Right hindlimb (tissue), 1 donor: ENCODE measurements around the gene SMIM28.
"Not testable (repeated sequence)": the region's sequence is repeated elsewhere in the genome, so short reads cannot be mapped to it uniquely, and the experiment has no call there.

Source experiments
- DNase-seq: peaks from one replicate; pipeline ENCODE4 v3.0.0-alpha.2; 2018

Gene SMIM28

DNA sequence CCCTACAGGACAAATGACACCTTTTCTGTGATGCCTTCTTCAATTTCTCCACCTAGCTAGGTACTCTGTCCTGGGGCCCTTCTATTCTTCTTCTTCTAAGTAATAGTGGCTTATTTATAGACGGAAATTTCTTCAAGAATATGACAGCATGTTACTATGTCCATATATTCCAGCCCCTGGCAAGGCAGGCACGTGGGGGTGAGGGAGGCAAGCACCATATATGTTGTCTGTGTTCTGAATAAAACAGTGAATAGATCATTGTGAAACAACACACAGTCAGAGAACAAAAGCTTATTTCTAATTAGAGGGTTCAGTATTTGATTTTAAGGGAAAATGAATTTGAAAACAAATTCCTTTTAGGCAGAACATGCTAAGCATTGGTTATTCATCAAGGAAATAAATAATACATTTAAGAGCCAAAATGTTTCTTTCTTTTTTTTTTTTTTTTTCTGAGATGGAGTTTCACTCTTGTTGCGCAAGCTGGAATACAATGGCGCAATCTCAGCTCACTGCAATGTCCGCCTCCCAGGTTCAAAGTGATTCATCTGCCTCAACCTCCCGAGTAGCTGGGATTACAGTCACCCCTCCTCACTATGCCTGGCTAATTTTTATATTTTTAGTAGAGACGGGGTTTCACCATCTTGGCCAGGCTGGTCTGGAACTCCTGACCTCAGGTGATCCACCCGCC lies 32.5 kb downstream of the SMIM28 start:
- no peak for DNase-seq

DNA sequence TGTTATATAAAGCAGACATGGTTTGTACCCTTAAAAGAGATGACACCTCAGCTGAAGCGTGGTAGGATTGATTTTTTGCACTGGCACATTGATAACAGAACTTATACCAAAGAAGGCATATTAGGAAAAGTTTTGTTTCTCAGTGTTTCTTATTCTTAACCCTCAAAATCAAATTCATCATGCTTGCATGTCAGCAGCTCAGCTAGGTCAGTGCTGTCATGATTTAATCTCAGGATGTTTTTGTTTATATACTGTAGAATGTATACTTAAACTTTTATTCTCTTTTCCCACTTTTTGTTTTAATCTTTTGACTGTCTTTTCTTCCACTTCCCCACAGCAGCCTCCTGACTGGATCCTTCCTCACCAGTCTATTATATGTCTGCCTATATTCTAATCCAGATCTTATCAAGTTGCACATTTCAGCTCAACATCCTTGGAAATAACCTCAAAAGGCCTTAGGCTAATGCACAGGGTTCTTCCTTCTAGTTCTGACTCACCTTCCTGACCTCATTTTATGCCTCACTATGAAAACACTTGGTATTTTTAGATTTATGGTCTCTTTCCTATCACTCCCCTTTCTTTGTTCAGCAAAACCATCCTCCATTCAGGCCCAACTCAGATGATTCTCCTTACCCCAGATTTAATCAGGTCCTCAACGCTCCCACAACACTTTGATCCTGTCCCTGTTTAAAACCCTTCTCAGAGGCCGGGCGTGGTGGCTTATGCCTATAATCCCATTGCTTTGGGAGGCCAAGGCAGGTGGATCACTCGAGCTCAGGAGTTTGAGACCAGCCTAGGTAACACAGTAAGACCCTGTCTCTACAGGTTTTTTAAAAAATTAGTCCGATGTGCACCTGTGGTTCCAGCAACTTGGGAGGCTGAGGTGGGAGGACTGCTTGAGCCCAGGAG lies 33.5 kb downstream of the SMIM28 start:
- no peak for DNase-seq

DNA sequence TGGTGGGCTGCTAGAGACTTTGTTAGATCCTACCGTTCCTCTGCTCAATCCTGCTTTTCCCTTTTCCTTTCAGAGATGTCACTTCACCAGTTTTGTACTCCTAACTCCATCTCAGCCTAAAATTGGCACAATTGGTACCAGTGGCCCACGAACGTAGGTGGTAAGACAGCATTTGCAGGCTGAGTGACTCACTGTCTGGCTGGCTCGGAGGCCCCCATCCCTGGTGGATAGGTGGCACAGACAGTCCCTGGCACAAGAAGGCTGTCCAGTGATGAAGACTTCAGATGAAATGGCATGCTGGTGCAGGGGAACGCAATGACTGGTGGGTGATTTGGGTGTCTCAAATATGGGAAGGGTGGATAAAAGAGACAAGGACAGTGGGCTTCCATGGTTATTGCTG lies 37.4 kb downstream of the SMIM28 start:
- no peak for DNase-seq

DNA sequence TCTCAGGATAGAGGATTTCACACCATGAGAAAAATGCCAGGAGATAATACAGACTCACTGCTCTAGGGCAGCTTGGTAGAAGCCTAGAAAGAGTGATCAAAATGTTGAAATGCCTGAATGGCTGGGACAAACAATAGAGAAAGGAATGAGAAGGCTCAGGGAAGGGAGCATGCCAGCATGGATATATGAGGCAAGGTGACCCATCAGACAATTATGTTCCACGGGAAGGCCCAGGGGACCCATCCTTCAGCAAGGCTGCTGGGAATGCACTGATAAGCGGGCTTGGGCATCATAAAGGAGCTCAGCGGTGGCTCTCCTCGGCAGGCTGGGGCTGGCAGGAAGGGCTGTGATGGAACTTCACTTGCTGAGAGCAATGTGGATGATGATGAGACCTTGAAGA lies 38.5 kb downstream of the SMIM28 start:
- no peak for DNase-seq

DNA sequence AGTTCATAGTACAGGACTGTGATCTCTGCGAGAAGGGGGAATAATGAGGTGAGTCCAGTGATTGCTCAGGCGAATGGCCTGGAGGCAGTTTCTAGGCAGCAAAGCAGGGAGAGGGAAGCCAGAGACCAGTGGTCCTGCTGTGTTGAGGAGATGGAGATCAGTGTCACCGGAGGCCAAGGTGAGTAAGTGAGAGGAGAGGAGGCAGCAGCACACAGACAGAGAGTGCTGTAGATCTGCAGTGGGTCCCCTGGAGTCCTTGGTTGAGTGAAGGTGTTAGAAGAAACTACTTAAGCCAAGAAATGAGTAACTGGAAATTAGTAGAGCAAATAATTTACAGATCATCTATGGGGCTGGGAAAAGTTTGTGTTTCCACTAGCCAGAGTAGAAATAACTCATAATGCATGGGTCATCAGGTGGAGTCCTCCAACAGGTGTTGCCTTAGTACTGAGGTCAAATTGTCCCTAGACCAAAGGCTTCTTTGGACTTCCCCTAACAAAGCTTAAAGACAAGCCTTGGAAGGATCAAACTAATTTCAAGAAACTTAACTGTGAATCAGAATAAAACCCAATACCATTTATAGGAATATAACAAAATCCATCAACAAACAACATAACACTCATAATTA lies 39.9 kb downstream of the SMIM28 start:
- no peak for DNase-seq

DNA sequence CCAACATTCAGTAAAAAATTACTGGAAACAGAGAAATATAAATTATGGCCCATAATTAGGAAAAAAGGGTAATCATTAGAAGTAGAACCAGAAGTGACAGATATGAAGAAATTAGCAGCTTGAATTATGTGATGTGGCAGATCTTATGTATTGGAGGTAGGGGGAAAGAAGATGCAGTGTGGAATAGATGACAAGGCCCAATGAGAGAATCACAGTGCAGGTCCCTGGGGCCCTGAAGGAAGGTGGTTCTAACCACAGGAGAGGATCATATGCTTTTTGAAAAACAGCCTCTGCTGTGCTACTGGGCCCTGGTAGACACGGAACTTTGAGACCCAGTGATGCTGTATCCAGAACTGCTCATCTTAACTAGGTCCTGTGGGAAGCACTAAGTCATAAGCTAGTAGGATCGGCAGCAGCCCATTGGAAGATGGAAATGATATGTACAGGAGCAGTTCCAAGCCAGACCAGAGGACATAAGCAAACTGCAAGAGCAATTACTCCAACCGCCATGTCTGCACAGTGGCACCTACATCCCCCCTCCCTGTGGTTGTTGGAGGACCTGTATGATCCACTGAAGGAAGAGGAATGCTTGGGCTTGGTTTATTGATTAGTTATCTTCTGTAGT lies 40.5 kb downstream of the SMIM28 start:
- DNase-seq = no peak

DNA sequence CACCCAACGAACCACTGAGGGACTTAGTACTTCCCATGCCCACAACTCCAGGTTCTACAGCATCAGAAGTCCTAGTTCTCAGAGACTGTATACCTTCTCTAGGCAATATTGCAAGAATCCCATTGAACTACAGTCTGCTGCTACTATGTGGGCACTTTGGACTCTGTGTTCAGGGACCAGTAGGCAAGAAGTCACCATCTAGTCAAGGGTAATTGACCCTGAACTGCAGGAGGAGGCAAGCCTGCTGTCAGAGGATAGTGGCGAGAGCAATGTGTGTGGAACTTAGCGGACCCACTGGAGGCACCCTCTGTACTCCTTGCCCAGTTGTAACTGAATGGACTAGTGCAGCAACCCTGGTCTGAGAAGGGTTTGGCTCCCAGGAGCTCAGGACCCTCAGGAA lies 42.1 kb downstream of the SMIM28 start:
- DNase-seq = no peak

DNA sequence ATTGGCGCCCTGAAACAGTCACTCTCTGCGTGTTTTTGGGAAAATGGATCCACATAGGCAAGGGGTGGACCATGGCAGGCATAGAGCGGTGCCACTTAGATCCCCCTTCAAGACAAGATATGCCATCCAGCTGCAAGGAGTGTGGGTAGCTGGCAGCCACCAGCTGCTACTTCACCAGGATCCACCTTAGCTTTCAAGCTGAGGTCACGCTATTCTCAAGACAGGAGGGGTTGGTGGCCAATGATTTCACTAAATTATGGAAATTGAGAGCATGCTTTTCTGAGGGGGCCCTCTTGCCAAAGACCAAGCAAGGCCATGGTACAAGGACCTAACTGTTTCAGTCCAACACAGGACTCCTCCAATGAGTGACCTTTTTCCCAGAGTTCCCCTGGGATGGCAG lies 42.7 kb downstream of the SMIM28 start:
- DNase-seq = no peak

GRCh38 chr6:138421089-138421488 lies 43.4 kb downstream of the SMIM28 start:
- DNase-seq = no peak

DNA sequence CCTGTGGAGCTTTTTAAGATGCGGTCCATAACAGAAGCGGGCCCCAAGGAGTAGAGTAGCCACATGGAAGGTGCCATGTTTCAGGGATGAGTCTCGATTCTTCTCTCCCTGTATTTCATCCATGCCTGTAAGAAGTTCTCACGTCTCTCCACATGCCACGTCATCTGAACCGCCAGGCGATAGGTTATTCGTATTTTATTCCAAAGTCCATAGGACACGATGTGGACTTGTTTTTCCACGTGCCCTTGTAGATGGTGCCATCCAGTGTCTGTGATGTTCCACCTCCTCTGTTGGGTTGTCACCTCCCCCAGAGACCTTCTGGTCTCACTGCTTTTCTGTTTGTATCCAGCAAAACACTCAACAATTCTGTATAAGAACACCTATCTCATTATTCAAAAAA lies 43.9 kb downstream of the SMIM28 start:
- no peak for DNase-seq

DNA sequence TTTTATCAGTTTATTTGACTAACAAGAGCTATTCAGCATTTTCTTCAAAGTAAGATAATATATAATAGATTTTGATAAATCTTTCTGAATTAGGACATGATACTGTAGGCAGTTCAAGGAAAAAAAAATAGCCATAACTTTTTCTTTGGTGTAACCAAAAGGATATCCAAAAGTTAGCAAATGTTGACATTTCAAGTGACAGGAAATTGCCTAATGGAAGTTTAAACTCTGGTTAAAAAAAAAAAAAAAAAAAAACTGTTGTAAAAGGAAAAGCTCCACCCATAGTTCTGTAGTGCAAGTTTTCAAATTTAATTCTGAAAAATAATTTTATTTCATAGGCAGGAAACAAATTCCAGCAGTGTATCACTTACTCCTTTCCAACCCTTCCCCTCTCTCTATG lies 45.2 kb downstream of the SMIM28 start:
- no peak for DNase-seq

DNA sequence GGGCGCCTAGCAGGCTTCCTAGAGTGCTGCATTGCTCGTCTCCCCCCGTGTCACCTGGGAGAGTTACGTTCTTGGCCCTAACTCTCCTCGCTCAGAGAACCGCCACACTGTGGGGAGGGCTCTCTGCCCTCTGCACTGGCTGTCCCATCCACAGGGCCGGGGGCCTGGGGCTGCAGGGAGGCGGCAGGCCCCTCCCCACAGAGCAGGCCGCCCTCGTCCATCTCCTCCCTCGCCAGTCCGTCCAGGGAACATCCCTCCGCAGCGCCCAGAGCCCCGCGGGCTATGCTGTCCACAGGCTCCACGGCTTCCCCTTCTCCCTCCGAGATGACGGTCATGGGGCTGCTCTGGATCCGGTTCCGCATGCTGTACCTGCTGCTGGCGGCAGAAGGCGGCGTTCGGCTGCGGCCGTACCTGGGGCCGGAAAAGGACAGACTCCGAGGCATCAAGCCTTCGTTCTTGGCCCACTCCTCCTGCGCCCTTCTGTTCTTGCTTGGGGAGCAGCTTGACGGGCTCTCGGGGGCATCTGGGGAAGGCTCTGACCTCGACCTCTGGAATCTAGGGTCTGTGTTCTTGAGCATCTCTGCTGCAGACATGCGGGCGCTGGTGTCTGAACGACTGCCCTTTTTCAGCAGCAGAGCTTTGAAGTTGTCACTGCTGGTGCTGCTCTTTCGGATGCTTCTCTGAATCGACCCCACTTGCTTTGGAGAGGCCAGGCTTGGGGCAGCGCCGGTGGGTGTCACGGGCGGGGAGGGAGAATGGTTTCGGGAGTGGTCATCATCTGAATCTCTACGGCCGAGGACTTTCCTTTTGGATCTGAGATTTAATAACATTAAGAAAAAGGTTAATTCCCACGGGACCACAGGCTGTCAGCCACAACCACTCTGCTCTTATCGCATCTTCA lies 46.5 kb downstream of the SMIM28 start:
- DNase-seq = no peak

DNA sequence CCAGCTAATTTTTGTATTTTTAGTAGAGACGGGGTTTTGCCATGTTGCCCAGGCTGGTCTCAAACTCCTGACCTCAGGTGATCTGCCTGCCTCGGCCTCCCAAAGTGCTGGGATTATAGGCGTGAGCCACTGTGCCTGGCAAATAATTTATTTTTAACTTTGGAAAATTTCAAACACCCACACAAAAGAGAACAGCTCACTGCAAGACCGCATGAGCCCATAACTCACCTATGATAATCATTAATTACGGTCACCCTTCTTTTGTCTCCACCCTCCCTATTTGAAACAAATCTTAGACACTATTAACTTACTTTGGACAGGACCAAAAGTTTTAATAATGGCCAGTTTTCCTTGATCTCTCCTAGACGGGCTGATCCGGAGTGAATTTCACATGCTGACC lies 47.6 kb downstream of the SMIM28 start:
- DNase-seq = not testable (repeated sequence)

DNA sequence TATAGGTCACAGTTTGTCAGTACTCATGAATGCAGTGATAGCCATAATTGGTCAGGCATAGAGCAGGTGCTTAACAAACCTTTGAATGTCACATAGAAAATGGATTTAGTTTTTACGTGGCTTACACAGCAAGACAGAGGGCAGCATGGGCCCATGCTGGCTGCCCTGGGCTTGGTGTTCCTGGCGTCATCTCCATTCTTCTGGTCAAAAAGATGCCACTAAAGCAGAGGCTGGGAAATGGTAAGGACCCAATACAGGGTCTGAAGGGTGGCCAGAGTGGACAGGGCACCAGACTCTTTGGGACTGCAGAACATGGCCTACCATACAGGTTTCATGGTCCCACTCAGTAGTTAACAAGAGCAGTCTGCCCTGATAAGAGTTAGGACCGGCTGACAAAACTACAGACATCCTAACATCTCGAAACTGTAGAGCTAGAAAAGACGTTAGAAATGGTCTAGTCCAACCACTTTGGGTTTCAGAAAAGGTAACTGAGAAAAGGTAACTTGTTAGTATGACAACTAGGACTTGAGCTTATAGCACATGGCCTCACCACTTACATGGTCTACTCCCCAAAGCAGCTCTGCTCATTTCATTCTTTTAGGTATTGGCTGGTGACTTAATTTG lies 48.9 kb downstream of the SMIM28 start:
- DNase-seq = no peak

- DNase-seq = no peak
Measured at GRCh38 chr6:138427701-138428100, 50.0 kb downstream of the SMIM28 start.

DNA sequence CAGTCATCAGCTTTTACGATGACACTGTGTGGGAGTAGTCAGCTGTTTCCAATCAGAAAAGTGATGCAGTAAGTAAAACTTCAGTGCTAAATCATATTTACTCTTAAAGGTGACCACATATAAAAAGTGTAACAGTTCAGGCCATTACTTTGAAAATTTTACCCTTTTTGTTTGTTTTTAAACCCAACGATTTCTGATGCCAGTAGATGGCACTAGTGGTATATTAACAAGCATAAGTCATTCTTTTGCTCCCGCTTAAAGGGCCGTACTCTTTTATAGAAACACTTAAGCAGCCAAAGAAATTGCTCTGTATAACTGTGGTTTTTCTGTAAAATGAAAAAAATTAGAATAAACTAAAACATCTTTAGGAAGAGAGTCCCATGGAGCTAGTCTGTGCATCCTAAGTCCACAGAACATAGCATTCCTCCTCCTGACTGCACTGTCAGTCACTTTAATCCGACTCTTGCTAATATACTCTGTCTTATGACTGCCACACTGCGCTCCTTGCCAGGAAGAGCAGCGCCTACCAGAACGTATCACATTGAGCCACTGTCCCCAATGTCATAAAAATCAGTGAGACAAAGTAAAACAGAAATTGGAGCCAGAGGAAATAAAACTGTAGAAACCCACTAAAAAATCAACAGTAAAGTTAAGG lies 51.4 kb downstream of the SMIM28 start:
- DNase-seq = no peak

DNA sequence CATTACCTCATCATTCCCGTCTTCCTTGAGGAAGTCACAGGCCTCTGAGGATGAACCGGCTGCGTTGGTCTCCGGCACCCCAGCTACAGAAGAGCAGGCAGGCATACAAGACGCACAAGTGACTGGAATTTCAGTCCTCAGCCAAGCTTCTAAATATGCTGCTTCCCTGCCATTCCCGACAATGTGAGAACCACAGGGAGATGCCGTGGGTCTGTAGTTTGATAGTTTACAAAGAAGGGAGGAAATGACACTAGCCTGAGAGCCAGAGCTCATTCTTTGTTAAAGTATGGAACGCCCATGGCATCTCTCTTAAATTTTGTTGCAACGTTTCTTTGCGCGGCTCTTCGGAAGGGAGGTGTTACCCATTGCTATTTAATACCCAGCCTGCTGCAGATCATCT lies 52.1 kb downstream of the SMIM28 start:
- DNase-seq = no peak

GRCh38 chr6:138430361-138431145 lies 52.8 kb downstream of the SMIM28 start:
- no peak for DNase-seq

- DNase-seq = no peak
Measured at GRCh38 chr6:138431256-138432062, 53.8 kb downstream of the SMIM28 start.

DNA sequence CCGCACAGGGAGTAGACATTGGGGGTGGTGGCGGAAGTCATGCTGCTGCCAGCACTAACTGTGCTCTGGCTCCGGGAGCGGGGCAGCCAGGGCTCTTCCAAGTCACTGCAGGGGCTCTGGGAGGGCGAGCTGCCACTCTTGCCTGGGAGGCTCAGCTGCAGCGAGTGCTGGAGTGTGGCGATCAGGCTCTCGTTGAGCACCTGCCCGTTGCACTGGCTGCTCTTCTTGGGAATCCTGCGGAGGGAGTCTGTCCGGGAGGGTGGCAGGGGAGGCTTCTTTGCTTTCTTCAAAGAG lies 54.3 kb downstream of the SMIM28 start:
- DNase-seq = no peak
